ENCODE results near the gene AKR1C2.
"Not testable (repeated sequence)": the region's sequence is repeated elsewhere in the genome, so short reads cannot be mapped to it uniquely, and the experiment has no call there.

The AKR1C2 gene

GRCh38 chr10:4947635-4948596 lies 55.7 kb downstream of the AKR1C2 start:
- TF ChIP-seq, protein P1, sequence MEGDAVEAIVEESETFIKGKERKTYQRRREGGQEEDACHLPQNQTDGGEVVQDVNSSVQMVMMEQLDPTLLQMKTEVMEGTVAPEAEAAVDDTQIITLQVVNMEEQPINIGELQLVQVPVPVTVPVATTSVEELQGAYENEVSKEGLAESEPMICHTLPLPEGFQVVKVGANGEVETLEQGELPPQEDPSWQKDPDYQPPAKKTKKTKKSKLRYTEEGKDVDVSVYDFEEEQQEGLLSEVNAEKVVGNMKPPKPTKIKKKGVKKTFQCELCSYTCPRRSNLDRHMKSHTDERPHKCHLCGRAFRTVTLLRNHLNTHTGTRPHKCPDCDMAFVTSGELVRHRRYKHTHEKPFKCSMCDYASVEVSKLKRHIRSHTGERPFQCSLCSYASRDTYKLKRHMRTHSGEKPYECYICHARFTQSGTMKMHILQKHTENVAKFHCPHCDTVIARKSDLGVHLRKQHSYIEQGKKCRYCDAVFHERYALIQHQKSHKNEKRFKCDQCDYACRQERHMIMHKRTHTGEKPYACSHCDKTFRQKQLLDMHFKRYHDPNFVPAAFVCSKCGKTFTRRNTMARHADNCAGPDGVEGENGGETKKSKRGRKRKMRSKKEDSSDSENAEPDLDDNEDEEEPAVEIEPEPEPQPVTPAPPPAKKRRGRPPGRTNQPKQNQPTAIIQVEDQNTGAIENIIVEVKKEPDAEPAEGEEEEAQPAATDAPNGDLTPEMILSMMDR (IDR thresholded peaks at IDR 0.05; ENCODE audit: low read depth, low read length): no peak
- no peak overlapping the region for H3K4me3 ChIP-seq (replicated peaks in 1 of 2; ENCODE audit: low read depth in 2 of 2, low read length in 2 of 2)
- peak; percentile 95 to 99 for DNase-seq (ENCODE audit: low read depth in 2 of 2)

GRCh38 chr10:4947039-4947634 lies 56.5 kb downstream of the AKR1C2 start:
- TF ChIP-seq, protein P1 (IDR thresholded peaks at IDR 0.05; ENCODE audit: low read depth, low read length): no peak
- DNase-seq (ENCODE audit: low read depth in 2 of 2): peak; percentile 52 to 69

GRCh38 chr10:4945766-4946717 lies 57.6 kb downstream of the AKR1C2 start:
- no peak overlapping the region for H3K4me3 ChIP-seq (replicated peaks in 1 of 2; ENCODE audit: low read depth in 2 of 2, low read length in 2 of 2)
- DNase-seq (ENCODE audit: low read depth in 2 of 2): no peak
- TF ChIP-seq, protein P1 (IDR thresholded peaks at IDR 0.05; ENCODE audit: low read depth, low read length): no peak

More at GRCh38 chr10:4947039-4947634, 56.5 kb downstream of the AKR1C2 start:
- H3K4me3 ChIP-seq (replicated peaks in 1 of 2; ENCODE audit: low read depth in 2 of 2, low read length in 2 of 2): no peak overlapping the region

- no peak for DNase-seq (ENCODE audit: low read depth in 2 of 2)
- TF ChIP-seq, protein P1 (IDR thresholded peaks at IDR 0.05; ENCODE audit: low read depth, low read length): no peak
- no peak overlapping the region for H3K4me3 ChIP-seq (replicated peaks in 1 of 2; ENCODE audit: low read depth in 2 of 2, low read length in 2 of 2)
Observed at GRCh38 chr10:4944841-4945240, 58.8 kb downstream of the AKR1C2 start.

DNA sequence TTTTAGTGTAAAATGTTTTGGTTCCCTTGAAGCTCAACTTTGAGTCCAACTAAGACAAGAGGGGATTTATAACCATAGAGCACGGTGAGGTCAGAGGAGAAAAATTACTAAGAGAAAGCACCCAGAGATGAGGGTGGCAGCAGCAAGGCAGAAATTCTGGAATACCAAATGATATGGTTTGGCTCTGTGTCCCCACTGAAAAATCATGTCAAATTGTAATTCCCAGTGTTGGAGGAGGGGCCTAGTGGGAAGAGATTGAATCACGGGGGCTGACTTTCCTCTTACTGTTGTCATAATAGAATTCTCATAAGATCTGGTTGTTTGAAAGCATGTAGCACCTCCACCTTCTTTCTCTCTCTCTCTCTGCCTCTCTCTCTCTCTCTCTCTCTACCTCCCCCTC lies 59.8 kb downstream of the AKR1C2 start:
- peak in 1 of 2 donors; percentile 12 for DNase-seq (ENCODE audit: low read depth in 2 of 2)
- TF ChIP-seq, protein P1 (IDR thresholded peaks at IDR 0.05; ENCODE audit: low read depth, low read length): no peak
- no peak overlapping the region for H3K4me3 ChIP-seq (replicated peaks in 1 of 2; ENCODE audit: low read depth in 2 of 2, low read length in 2 of 2)

DNA sequence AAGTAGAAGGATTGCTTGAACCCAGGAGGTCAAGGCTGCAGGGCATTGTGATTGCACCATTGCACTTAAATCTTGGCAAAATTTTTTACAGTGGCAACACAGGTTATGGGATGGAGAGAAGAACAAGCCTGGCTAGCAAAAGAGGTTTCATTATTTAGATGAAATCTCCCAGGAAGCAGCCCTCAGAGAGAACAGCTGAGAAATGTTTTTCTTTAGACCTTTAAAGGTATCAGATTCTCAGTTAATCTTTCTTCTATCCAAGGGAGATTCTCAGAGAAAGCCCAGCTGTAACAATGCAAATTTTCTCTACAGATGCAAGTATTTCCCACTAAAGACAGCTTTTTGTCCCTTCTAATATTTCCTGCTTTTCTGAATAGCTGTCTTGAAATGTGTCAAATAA lies 60.2 kb downstream of the AKR1C2 start:
- not testable (repeated sequence) for H3K4me3 ChIP-seq (replicated peaks in 1 of 2; ENCODE audit: low read depth in 2 of 2, low read length in 2 of 2); DNase-seq (ENCODE audit: low read depth in 2 of 2)

Measured in cardiac fibroblast (primary cell).